Trophoblast cell (in vitro differentiated cells and primary cell): ENCODE measurements around the gene SLC9C1.

Experiments
- DNase-seq, 2 donors: peaks; one replicate each; pipeline ENCODE4 v3.0.0-alpha.2; 2016
- H2AFZ ChIP-seq: 2 replicates; pipeline ENCODE4 v1.6.1; 2013; ENCODE audit warnings: low read length, moderate library complexity, mild to moderate bottlenecking; ENCODE audit not compliant: insufficient read depth, poor library complexity
- H2AK5ac ChIP-seq: 2 replicates; pipeline ENCODE4 v1.6.1; 2013; ENCODE audit warnings: mild to moderate bottlenecking, low read length
- H2BK120ac ChIP-seq: 2 replicates; pipeline ENCODE4 v1.6.1; 2013; ENCODE audit warnings: low read length, mild to moderate bottlenecking, moderate library complexity; ENCODE audit not compliant: insufficient read depth, poor library complexity
- H2BK12ac ChIP-seq: 2 replicates; pipeline ENCODE4 v1.6.1; 2013; ENCODE audit warnings: mild to moderate bottlenecking, low read length, moderate library complexity
- H2BK5ac ChIP-seq: 2 replicates; pipeline ENCODE4 v1.6.1; 2013; ENCODE audit warnings: low read length, low read depth, moderate library complexity, mild to moderate bottlenecking; ENCODE audit not compliant: poor library complexity
- H3K14ac ChIP-seq: 2 replicates; pipeline ENCODE4 v1.6.1; 2013; ENCODE audit warnings: mild to moderate bottlenecking, low read length
- H3K18ac ChIP-seq: 2 replicates; pipeline ENCODE4 v1.6.1; 2013; ENCODE audit warnings: mild to moderate bottlenecking, low read length
- H3K23ac ChIP-seq: 2 replicates; pipeline ENCODE4 v1.6.1; 2013; ENCODE audit warnings: low read length
- H3K27ac ChIP-seq: 2 replicates; pipeline ENCODE4 v1.5.1; 2013; ENCODE audit warnings: low read depth, mild to moderate bottlenecking, inconsistent platforms, low read length, moderate library complexity
- H3K27me3 ChIP-seq: 2 replicates; pipeline ENCODE4 v1.6.1; 2013; ENCODE audit warnings: inconsistent platforms, mild to moderate bottlenecking, low read length, moderate library complexity; ENCODE audit not compliant: insufficient read depth
- H3K36me3 ChIP-seq, 2 experiments: 1 replicate in 1 of 2; 2 replicates in 1 of 2; pipeline ENCODE4 v1.6.1; 2013; ENCODE audit warnings: low read length in 2 of 2, mild to moderate bottlenecking in 2 of 2, moderate library complexity in 1 of 2; ENCODE audit not compliant: insufficient read depth in 2 of 2, control insufficient read depth in 1 of 2
- H3K4ac ChIP-seq: 2 replicates; pipeline ENCODE4 v1.6.1; 2013; ENCODE audit warnings: low read depth, mild to moderate bottlenecking, low read length, moderate library complexity
- H3K4me1 ChIP-seq, 2 experiments: 1 replicate in 1 of 2; 2 replicates in 1 of 2; pipeline ENCODE4 v1.6.1; 2013; ENCODE audit warnings: low read length in 2 of 2, mild to moderate bottlenecking in 2 of 2, moderate library complexity in 1 of 2; ENCODE audit not compliant: insufficient read depth in 2 of 2, control insufficient read depth in 1 of 2
- H3K4me2 ChIP-seq: 2 replicates; pipeline ENCODE4 v1.6.1; 2013; ENCODE audit warnings: inconsistent platforms, mild to moderate bottlenecking, low read length, moderate library complexity
- H3K4me3 ChIP-seq: 2 replicates; pipeline ENCODE4 v1.5.1; 2013; ENCODE audit warnings: mild to moderate bottlenecking, low read depth, low read length, inconsistent platforms
- H3K79me1 ChIP-seq: one replicate; pipeline ENCODE4 v1.6.1; 2013; ENCODE audit warnings: low read length
- H3K79me2 ChIP-seq: 2 replicates; pipeline ENCODE4 v1.6.1; 2013; ENCODE audit warnings: low read length, mild to moderate bottlenecking; ENCODE audit not compliant: control insufficient read depth, insufficient read depth, poor library complexity
- H3K9ac ChIP-seq: 2 replicates; pipeline ENCODE4 v1.6.1; 2013; ENCODE audit warnings: mild to moderate bottlenecking, low read length
- H3K9me3 ChIP-seq: 2 replicates; pipeline ENCODE4 v1.6.1; 2013; ENCODE audit warnings: low read depth, mild to moderate bottlenecking, control low read depth, inconsistent platforms, low read length; ENCODE audit not compliant: insufficient read depth
- H4K12ac ChIP-seq: 2 replicates; pipeline ENCODE4 v1.6.1; 2013; ENCODE audit warnings: low read depth, mild to moderate bottlenecking, low read length, moderate library complexity
- H4K8ac ChIP-seq: 2 replicates; pipeline ENCODE4 v1.6.1; 2013; ENCODE audit warnings: low read depth, mild to moderate bottlenecking, low read length, moderate library complexity
- H4K91ac ChIP-seq: one replicate; pipeline ENCODE4 v1.6.1; 2013; ENCODE audit warnings: low read depth, mild to moderate bottlenecking, low read length, moderate library complexity
- WGBS: extraction: QIAGEN DNeasy Blood & Tissue Kit; methylation state at CpG from one replicate; pipeline ENCODE4 v1.1.7; 2013; ENCODE audit warnings: missing lambda C conversion rate; ENCODE audit not compliant: insufficient read length, insufficient coverage; ENCODE audit errors: extremely low coverage; 5-methylcytosine and 5-hydroxymethylcytosine counted together

SLC9C1 gene

GRCh38 chr3:112314649-112315048 lies 20.6 kb upstream of the SLC9C1 start:
- H4K12ac ChIP-seq: no peak overlapping the region
- no peaks in the 10 kb centered on the region for H3K79me1 ChIP-seq
- H3K14ac ChIP-seq: no peak overlapping the region
- no peaks in the 10 kb centered on the region for H3K9me3 ChIP-seq
- no peak overlapping the region for H2BK12ac ChIP-seq
- H2AK5ac ChIP-seq: no peak overlapping the region
- H3K4me3 ChIP-seq: no peak overlapping the region
- no peak overlapping the region for H3K4me2 ChIP-seq
- no peak for DNase-seq
- no peak overlapping the region for H3K18ac ChIP-seq
- H3K79me2 ChIP-seq: no peaks in the 10 kb centered on the region
- H3K27ac ChIP-seq: no peak overlapping the region
- H3K4me1 ChIP-seq: no peaks in the 10 kb centered on the region
- H4K91ac ChIP-seq: no peak overlapping the region
- H3K4ac ChIP-seq: no peak overlapping the region
- H3K36me3 ChIP-seq: no peaks in the 10 kb centered on the region
- H2BK5ac ChIP-seq: no peak overlapping the region
- H3K23ac ChIP-seq: no peak overlapping the region
- no peak overlapping the region for H2AFZ ChIP-seq
- no peak overlapping the region for H3K9ac ChIP-seq
- WGBS: no CpG with 5 or more reads among the region's 2 CpGs
- no peak overlapping the region for H2BK120ac ChIP-seq
- H4K8ac ChIP-seq: no peak overlapping the region
- H3K27me3 ChIP-seq: no peaks in the 10 kb centered on the region

- no CpG with 5 or more reads among the region's 7 CpGs for WGBS
- H3K27ac ChIP-seq: no peak overlapping the region
- H3K4ac ChIP-seq: no peak overlapping the region
- no peak overlapping the region for H2BK12ac ChIP-seq
- no peak overlapping the region for H3K14ac ChIP-seq
- no peaks in the 10 kb centered on the region for H3K27me3 ChIP-seq
- H3K79me1 ChIP-seq: no peaks in the 10 kb centered on the region
- DNase-seq: peak; percentile 79 to 93
- H3K18ac ChIP-seq: no peak overlapping the region
- H4K12ac ChIP-seq: no peak overlapping the region
- peaks cover 2 to 8% of the 10 kb centered on the region in 2 experiments for H3K4me1 ChIP-seq
- H3K9ac ChIP-seq: no peak overlapping the region
- H4K91ac ChIP-seq: no peak overlapping the region
- H2AK5ac ChIP-seq: no peak overlapping the region
- H2AFZ ChIP-seq: no peak overlapping the region
- H3K9me3 ChIP-seq: no peaks in the 10 kb centered on the region
- H4K8ac ChIP-seq: no peak overlapping the region
- no peak overlapping the region for H3K23ac ChIP-seq
- H3K79me2 ChIP-seq: no peaks in the 10 kb centered on the region
- H2BK5ac ChIP-seq: no peak overlapping the region
- no peaks in the 10 kb centered on the region for H3K36me3 ChIP-seq
- no peak overlapping the region for H3K4me3 ChIP-seq
- H3K4me2 ChIP-seq: no peak overlapping the region
- H2BK120ac ChIP-seq: no peak overlapping the region
Measured at GRCh38 chr3:112308151-112308911, 14.3 kb upstream of the SLC9C1 start.

- Histone ChIP-seq H3K36me3 (no peaks in the 10 kb centered on the region), H3K4me2 (no peak overlapping the region), H3K4me1 (peaks cover 3 to 13% of the 10 kb centered on the region in 2 experiments), H3K79me1 (no peaks in the 10 kb centered on the region), H3K14ac (no peak overlapping the region), H4K91ac (no peak overlapping the region), H2BK12ac (no peak overlapping the region), H3K4ac (no peak overlapping the region), H4K8ac (no peak overlapping the region), H3K27me3 (no peaks in the 10 kb centered on the region), H2AK5ac (no peak overlapping the region), H3K27ac (no peak overlapping the region), H3K9me3 (peaks cover under 1% of the 10 kb centered on the region), H3K23ac (no peak overlapping the region), H4K12ac (no peak overlapping the region), H2BK5ac (no peak overlapping the region), H3K4me3 (no peak overlapping the region), H2BK120ac (no peak overlapping the region), H3K18ac (no peak overlapping the region), H3K79me2 (no peaks in the 10 kb centered on the region), H2AFZ (no peak overlapping the region), H3K9ac (no peak overlapping the region)
- WGBS: no CpG with 5 or more reads among the region's 4 CpGs
- DNase-seq: no peak
Measured at GRCh38 chr3:112307557-112307956, 13.5 kb upstream of the SLC9C1 start.

- Histone ChIP-seq H3K79me2 (no peaks in the 10 kb centered on the region), H3K4me3 (no peak overlapping the region), H3K4ac (no peak overlapping the region), H3K27ac (no peak overlapping the region), H2AFZ (no peak overlapping the region), H3K79me1 (no peaks in the 10 kb centered on the region), H4K12ac (no peak overlapping the region), H3K4me2 (no peak overlapping the region), H4K8ac (no peak overlapping the region), H3K36me3 (no peaks in the 10 kb centered on the region), H2AK5ac (no peak overlapping the region), H2BK12ac (no peak overlapping the region), H3K4me1 (peaks cover 3 to 13% of the 10 kb centered on the region in 2 experiments), H3K18ac (no peak overlapping the region), H3K9ac (no peak overlapping the region), H2BK120ac (no peak overlapping the region), H3K9me3 (peaks cover 6% of the 10 kb centered on the region), H3K23ac (no peak overlapping the region), H3K14ac (no peak overlapping the region), H4K91ac (no peak overlapping the region), H2BK5ac (no peak overlapping the region), H3K27me3 (no peaks in the 10 kb centered on the region)
- no CpG with 5 or more reads among the region's 9 CpGs for WGBS
- DNase-seq: no peak
Measured at GRCh38 chr3:112306825-112307224, 12.8 kb upstream of the SLC9C1 start.
